ENCODE measurements around the gene STX11.
"Not testable (repeated sequence)": the region's sequence is repeated elsewhere in the genome, so short reads cannot be mapped to it uniquely, and the experiment has no call there.

The STX11 gene

GRCh38 chr6:144127097-144127496, 23.2 kb upstream of the STX11 start:
- WGBS, result 84% methylated on average over 5 of the region's 6 CpGs
- no peak overlapping the region for H2BK120ac ChIP-seq (ENCODE audit: low read depth, low read length)
- H2BK12ac ChIP-seq (ENCODE audit: low read length in 2 of 2), result no peak overlapping the region
- H3K27ac ChIP-seq (ENCODE audit: low read length, poor library complexity, severe bottlenecking), result no peak overlapping the region
- no peak overlapping the region for H2BK5ac ChIP-seq (ENCODE audit: low read depth, low read length, poor library complexity, severe bottlenecking)
- no peaks in the 10 kb centered on the region for H3K27me3 ChIP-seq (ENCODE audit: control insufficient read depth in 1 of 2, insufficient read depth in 1 of 2, low read length in 2 of 2)
- no peak overlapping the region for H3K4ac ChIP-seq (ENCODE audit: low read depth in 1 of 2, low read length in 2 of 2)
- H3K18ac ChIP-seq (ENCODE audit: low read depth in 1 of 2, low read length in 2 of 2), result no peak overlapping the region
- H3K79me1 ChIP-seq (replicated peaks; ENCODE audit: low read length, poor library complexity, severe bottlenecking), result no peaks in the 10 kb centered on the region
- H3K4me1 ChIP-seq (ENCODE audit: control insufficient read depth, insufficient read depth, low read depth, low read length), result peaks cover 2% of the 10 kb centered on the region
- no peak overlapping the region for H3K4me2 ChIP-seq (ENCODE audit: low read length, poor library complexity, severe bottlenecking)
- H3K23ac ChIP-seq (ENCODE audit: low read length in 2 of 2), result no peak overlapping the region
- H4K91ac ChIP-seq (ENCODE audit: low read length), result no peak overlapping the region
- no peaks in the 10 kb centered on the region for H3K9me3 ChIP-seq (ENCODE audit: control insufficient read depth, low read length)
- DNase-seq, result no peak
- no peak overlapping the region for H2BK15ac ChIP-seq (ENCODE audit: low read depth, poor library complexity, severe bottlenecking)
- H3K9ac ChIP-seq (ENCODE audit: low read length), result no peak overlapping the region
- no peak overlapping the region for H4K8ac ChIP-seq (ENCODE audit: low read length)
- H3K36me3 ChIP-seq (ENCODE audit: control insufficient read depth in 1 of 2, insufficient read depth in 2 of 2, low read depth in 1 of 2, low read length in 2 of 2), result no peaks in the 10 kb centered on the region
- H3K14ac ChIP-seq (ENCODE audit: low read length in 2 of 2), result no peak overlapping the region
- H2AK5ac ChIP-seq (ENCODE audit: low read length, severe bottlenecking), result no peak overlapping the region
- H3K4me3 ChIP-seq (ENCODE audit: insufficient read depth in 1 of 2, low read depth in 1 of 2, low read length in 2 of 2), result no peak overlapping the region
- H2AFZ ChIP-seq (ENCODE audit: low read depth, low read length), result no peak overlapping the region

GRCh38 chr6:144129469-144129868, 20.8 kb upstream of the STX11 start:
- no peak overlapping the region for H2BK120ac ChIP-seq (ENCODE audit: low read depth, low read length)
- no peak overlapping the region for H3K9ac ChIP-seq (ENCODE audit: low read length)
- H3K4me3 ChIP-seq (ENCODE audit: insufficient read depth in 1 of 2, low read depth in 1 of 2, low read length in 2 of 2), result no peak overlapping the region
- no peaks in the 10 kb centered on the region for H3K27me3 ChIP-seq (ENCODE audit: control insufficient read depth in 1 of 2, insufficient read depth in 1 of 2, low read length in 2 of 2)
- no peaks in the 10 kb centered on the region for H3K36me3 ChIP-seq (ENCODE audit: control insufficient read depth in 1 of 2, insufficient read depth in 2 of 2, low read depth in 1 of 2, low read length in 2 of 2)
- no peak overlapping the region for H2BK12ac ChIP-seq (ENCODE audit: low read length in 2 of 2)
- no peak overlapping the region for H3K14ac ChIP-seq (ENCODE audit: low read length in 2 of 2)
- no peak overlapping the region for H3K18ac ChIP-seq (ENCODE audit: low read depth in 1 of 2, low read length in 2 of 2)
- H3K4ac ChIP-seq (ENCODE audit: low read depth in 1 of 2, low read length in 2 of 2), result no peak overlapping the region
- no peak overlapping the region for H3K4me2 ChIP-seq (ENCODE audit: low read length, poor library complexity, severe bottlenecking)
- no peak for DNase-seq
- H2BK5ac ChIP-seq (ENCODE audit: low read depth, low read length, poor library complexity, severe bottlenecking), result no peak overlapping the region
- H2BK15ac ChIP-seq (ENCODE audit: low read depth, poor library complexity, severe bottlenecking), result no peak overlapping the region
- WGBS, result 91% methylated on average over 6 of the region's 6 CpGs
- no peak overlapping the region for H3K27ac ChIP-seq (ENCODE audit: low read length, poor library complexity, severe bottlenecking)
- H3K4me1 ChIP-seq (ENCODE audit: control insufficient read depth, insufficient read depth, low read depth, low read length), result peaks cover 2% of the 10 kb centered on the region
- H3K23ac ChIP-seq (ENCODE audit: low read length in 2 of 2), result no peak overlapping the region
- H4K8ac ChIP-seq (ENCODE audit: low read length), result no peak overlapping the region
- no peaks in the 10 kb centered on the region for H3K79me1 ChIP-seq (replicated peaks; ENCODE audit: low read length, poor library complexity, severe bottlenecking)
- H4K91ac ChIP-seq (ENCODE audit: low read length), result no peak overlapping the region
- no peak overlapping the region for H2AFZ ChIP-seq (ENCODE audit: low read depth, low read length)
- no peaks in the 10 kb centered on the region for H3K9me3 ChIP-seq (ENCODE audit: control insufficient read depth, low read length)
- no peak overlapping the region for H2AK5ac ChIP-seq (ENCODE audit: low read length, severe bottlenecking)

DNA sequence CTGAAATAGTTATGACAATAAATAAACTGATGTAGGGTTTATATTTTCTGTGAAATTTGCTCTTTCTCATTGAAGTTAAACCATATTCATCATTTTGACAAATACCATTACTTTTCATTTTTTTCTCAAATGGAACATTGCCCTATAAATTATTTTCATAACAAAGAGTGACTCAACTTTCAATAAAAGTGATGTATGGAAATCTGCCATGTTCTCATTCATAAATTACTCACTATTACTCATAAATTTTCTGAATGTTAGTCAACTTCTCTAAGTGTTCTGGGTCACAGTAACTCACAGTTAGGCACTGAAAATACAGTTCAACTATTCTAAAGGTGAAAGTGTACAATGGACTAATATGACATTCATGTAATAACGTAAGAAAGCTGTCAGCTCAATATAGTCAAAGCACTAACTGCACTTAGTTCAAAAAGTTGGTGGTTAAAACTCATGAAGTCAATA, 19.0 kb upstream of the STX11 start:
- Histone ChIP-seq H2BK5ac (ENCODE audit: low read depth, low read length, poor library complexity, severe bottlenecking) (no peak overlapping the region), H3K4ac (ENCODE audit: low read depth in 1 of 2, low read length in 2 of 2) (no peak overlapping the region), H3K23ac (ENCODE audit: low read length in 2 of 2) (no peak overlapping the region), H2BK15ac (ENCODE audit: low read depth, poor library complexity, severe bottlenecking) (no peak overlapping the region), H4K8ac (ENCODE audit: low read length) (no peak overlapping the region), H2BK120ac (ENCODE audit: low read depth, low read length) (no peak overlapping the region), H3K27me3 (ENCODE audit: control insufficient read depth in 1 of 2, insufficient read depth in 1 of 2, low read length in 2 of 2) (no peaks in the 10 kb centered on the region), H3K27ac (ENCODE audit: low read length, poor library complexity, severe bottlenecking) (no peak overlapping the region), H3K4me3 (ENCODE audit: insufficient read depth in 1 of 2, low read depth in 1 of 2, low read length in 2 of 2) (no peak overlapping the region), H3K4me2 (ENCODE audit: low read length, poor library complexity, severe bottlenecking) (no peak overlapping the region), H3K4me1 (ENCODE audit: control insufficient read depth, insufficient read depth, low read depth, low read length) (peaks cover 2% of the 10 kb centered on the region), H2AK5ac (ENCODE audit: low read length, severe bottlenecking) (no peak overlapping the region), H2AFZ (ENCODE audit: low read depth, low read length) (no peak overlapping the region), H3K14ac (ENCODE audit: low read length in 2 of 2) (no peak overlapping the region), H3K79me1 (replicated peaks; ENCODE audit: low read length, poor library complexity, severe bottlenecking) (no peaks in the 10 kb centered on the region), H3K18ac (ENCODE audit: low read depth in 1 of 2, low read length in 2 of 2) (no peak overlapping the region), H3K9me3 (ENCODE audit: control insufficient read depth, low read length) (no peaks in the 10 kb centered on the region), H4K91ac (ENCODE audit: low read length) (no peak overlapping the region), H3K9ac (ENCODE audit: low read length) (no peak overlapping the region), H3K36me3 (ENCODE audit: control insufficient read depth in 1 of 2, insufficient read depth in 2 of 2, low read depth in 1 of 2, low read length in 2 of 2) (no peaks in the 10 kb centered on the region), H2BK12ac (ENCODE audit: low read length in 2 of 2) (no peak overlapping the region)
- no CpG with 5 or more reads among the region's 1 CpG for WGBS
- no peak for DNase-seq

GRCh38 chr6:144132167-144132690, 18.1 kb upstream of the STX11 start:
- H3K9ac ChIP-seq (ENCODE audit: low read length); H3K23ac ChIP-seq (ENCODE audit: low read length in 2 of 2); H2BK12ac ChIP-seq (ENCODE audit: low read length in 2 of 2); H2BK15ac ChIP-seq (ENCODE audit: low read depth, poor library complexity, severe bottlenecking); H3K36me3 ChIP-seq (ENCODE audit: control insufficient read depth in 1 of 2, insufficient read depth in 2 of 2, low read depth in 1 of 2, low read length in 2 of 2); H2AFZ ChIP-seq (ENCODE audit: low read depth, low read length); H3K4me2 ChIP-seq (ENCODE audit: low read length, poor library complexity, severe bottlenecking); H3K27ac ChIP-seq (ENCODE audit: low read length, poor library complexity, severe bottlenecking); H2BK120ac ChIP-seq (ENCODE audit: low read depth, low read length); H3K27me3 ChIP-seq (ENCODE audit: control insufficient read depth in 1 of 2, insufficient read depth in 1 of 2, low read length in 2 of 2); H2AK5ac ChIP-seq (ENCODE audit: low read length, severe bottlenecking); DNase-seq; H3K9me3 ChIP-seq (ENCODE audit: control insufficient read depth, low read length); H3K79me1 ChIP-seq (replicated peaks; ENCODE audit: low read length, poor library complexity, severe bottlenecking); H4K91ac ChIP-seq (ENCODE audit: low read length); H2BK5ac ChIP-seq (ENCODE audit: low read depth, low read length, poor library complexity, severe bottlenecking); H3K4me1 ChIP-seq (ENCODE audit: control insufficient read depth, insufficient read depth, low read depth, low read length); H4K8ac ChIP-seq (ENCODE audit: low read length); H3K14ac ChIP-seq (ENCODE audit: low read length in 2 of 2); H3K4ac ChIP-seq (ENCODE audit: low read depth in 1 of 2, low read length in 2 of 2); H3K18ac ChIP-seq (ENCODE audit: low read depth in 1 of 2, low read length in 2 of 2); H3K4me3 ChIP-seq (ENCODE audit: insufficient read depth in 1 of 2, low read depth in 1 of 2, low read length in 2 of 2): not testable (repeated sequence)

Measured in mesenchymal stem cell (in vitro differentiated cells and primary cell).